ENCODE measurements around the gene LRP6. TPM values are rescaled to one million over a fixed set of nuclear protein-coding genes. Genes with fewer than 3 reads are reported as not detected.
A peak's percentile ranks its signal among the peaks of the same experiment; 100 is the strongest.

The LRP6 gene
- total and polyA plus RNA-seq, 4 donors: 5.4 to 57.0 (median 25.5) TPM

- intact Hi-C loops (cut with DNase I): no loop called here
- Histone ChIP-seq H3K4me1 (ENCODE audit: control insufficient read depth in 1 of 2, insufficient read depth in 2 of 2, low read length in 2 of 2) (peaks cover 0 to 3% of the 10 kb centered on the region in 2 donors), H3K27ac (ENCODE audit: low read depth in 1 of 2, low read length in 2 of 2) (no peak overlapping the region), H3K36me3 (ENCODE audit: control insufficient read depth in 1 of 2, insufficient read depth in 2 of 2, low read length in 1 of 2) (no peaks in the 10 kb centered on the region), H3K4me3 (ENCODE audit: low read length in 2 of 2) (no peak overlapping the region), H3K27me3 (ENCODE audit: control insufficient read depth in 1 of 2, insufficient read depth in 2 of 2, low read length in 1 of 2) (no peaks in the 10 kb centered on the region), H3K9me3 (ENCODE audit: control insufficient read depth, low read length) (no peaks in the 10 kb centered on the region)
- no peak for DNase-seq
- ATAC-seq (ENCODE audit: low FRiP score): no peak
- 86% methylated on average over 1 of the region's 1 CpG for WGBS, 2 donors
Observed at GRCh38 chr12:12290206-12290605, 23.4 kb upstream of the LRP6 start.

- Histone ChIP-seq H3K9me3 (ENCODE audit: control insufficient read depth, low read length) (no peaks in the 10 kb centered on the region), H3K27me3 (ENCODE audit: control insufficient read depth in 1 of 2, insufficient read depth in 2 of 2, low read length in 1 of 2) (no peaks in the 10 kb centered on the region), H3K4me1 (ENCODE audit: control insufficient read depth in 1 of 2, insufficient read depth in 2 of 2, low read length in 2 of 2) (peaks cover 0 to 14% of the 10 kb centered on the region in 2 donors), H3K36me3 (ENCODE audit: control insufficient read depth in 1 of 2, insufficient read depth in 2 of 2, low read length in 1 of 2) (no peaks in the 10 kb centered on the region), H3K4me3 (ENCODE audit: low read length in 2 of 2) (no peak overlapping the region), H3K27ac (ENCODE audit: low read depth in 1 of 2, low read length in 2 of 2) (no peak overlapping the region)
- DNase-seq (no peak), ATAC-seq (ENCODE audit: low FRiP score) (no peak)
- 91 to 97% methylated on average over 5 of the region's 5 CpGs for WGBS, 2 donors
- intact Hi-C loops (cut with DNase I): no loop called here
Observed at GRCh38 chr12:12286441-12286840, 19.6 kb upstream of the LRP6 start.

GRCh38 chr12:12282761-12283425 lies 16.0 kb upstream of the LRP6 start:
- no peak overlapping the region for H3K4me3 ChIP-seq (ENCODE audit: low read length in 2 of 2)
- peak overlapping the region in 1 of 2 donors; percentile 14 for H3K27ac ChIP-seq (ENCODE audit: low read depth in 1 of 2, low read length in 2 of 2)
- peaks cover 0 to 14% of the 10 kb centered on the region in 2 donors for H3K4me1 ChIP-seq (ENCODE audit: control insufficient read depth in 1 of 2, insufficient read depth in 2 of 2, low read length in 2 of 2)
- H3K36me3 ChIP-seq (ENCODE audit: control insufficient read depth in 1 of 2, insufficient read depth in 2 of 2, low read length in 1 of 2): no peaks in the 10 kb centered on the region
- 1 to 5% methylated on average over 7 of the region's 7 CpGs for WGBS, 2 donors
- no peaks in the 10 kb centered on the region for H3K27me3 ChIP-seq (ENCODE audit: control insufficient read depth in 1 of 2, insufficient read depth in 2 of 2, low read length in 1 of 2)
- DNase-seq (no peak), ATAC-seq (ENCODE audit: low FRiP score) (peak; percentile 68)
- peaks cover 2% of the 10 kb centered on the region for H3K9me3 ChIP-seq (ENCODE audit: control insufficient read depth, low read length)
- intact Hi-C loops (cut with DNase I): no loop called here

GRCh38 chr12:12282202-12282601 lies 15.4 kb upstream of the LRP6 start:
- Histone ChIP-seq H3K9me3 (ENCODE audit: control insufficient read depth, low read length) (peaks cover 2% of the 10 kb centered on the region), H3K27me3 (ENCODE audit: control insufficient read depth in 1 of 2, insufficient read depth in 2 of 2, low read length in 1 of 2) (no peaks in the 10 kb centered on the region), H3K4me3 (ENCODE audit: low read length in 2 of 2) (no peak overlapping the region), H3K27ac (ENCODE audit: low read depth in 1 of 2, low read length in 2 of 2) (no peak overlapping the region), H3K36me3 (ENCODE audit: control insufficient read depth in 1 of 2, insufficient read depth in 2 of 2, low read length in 1 of 2) (no peaks in the 10 kb centered on the region), H3K4me1 (ENCODE audit: control insufficient read depth in 1 of 2, insufficient read depth in 2 of 2, low read length in 2 of 2) (peaks cover 0 to 14% of the 10 kb centered on the region in 2 donors)
- intact Hi-C loops (cut with DNase I): no loop called here
- no peak for DNase-seq
- 48 to 52% methylated on average over 3 of the region's 3 CpGs for WGBS, 2 donors
- ATAC-seq (ENCODE audit: low FRiP score): no peak

GRCh38 chr12:12281134-12281533 lies 14.3 kb upstream of the LRP6 start:
- WGBS, 2 donors: 95 to 100% methylated on average over 1 of the region's 1 CpG
- peaks cover 0 to 14% of the 10 kb centered on the region in 2 donors for H3K4me1 ChIP-seq (ENCODE audit: control insufficient read depth in 1 of 2, insufficient read depth in 2 of 2, low read length in 2 of 2)
- H3K9me3 ChIP-seq (ENCODE audit: control insufficient read depth, low read length): peaks cover 2% of the 10 kb centered on the region
- no peak overlapping the region for H3K27ac ChIP-seq (ENCODE audit: low read depth in 1 of 2, low read length in 2 of 2)
- ATAC-seq (ENCODE audit: low FRiP score) (no peak), DNase-seq (no peak)
- H3K27me3 ChIP-seq (ENCODE audit: control insufficient read depth in 1 of 2, insufficient read depth in 2 of 2, low read length in 1 of 2): no peaks in the 10 kb centered on the region
- intact Hi-C loops (cut with DNase I): no loop called here
- H3K4me3 ChIP-seq (ENCODE audit: low read length in 2 of 2): no peak overlapping the region
- no peaks in the 10 kb centered on the region for H3K36me3 ChIP-seq (ENCODE audit: control insufficient read depth in 1 of 2, insufficient read depth in 2 of 2, low read length in 1 of 2)

- intact Hi-C loops (cut with DNase I): no loop called here
- Histone ChIP-seq H3K4me3 (ENCODE audit: low read length in 2 of 2) (no peak overlapping the region), H3K4me1 (ENCODE audit: control insufficient read depth in 1 of 2, insufficient read depth in 2 of 2, low read length in 2 of 2) (peaks cover 0 to 11% of the 10 kb centered on the region in 2 donors), H3K27me3 (ENCODE audit: control insufficient read depth in 1 of 2, insufficient read depth in 2 of 2, low read length in 1 of 2) (no peaks in the 10 kb centered on the region), H3K9me3 (ENCODE audit: control insufficient read depth, low read length) (peaks cover 2% of the 10 kb centered on the region), H3K36me3 (ENCODE audit: control insufficient read depth in 1 of 2, insufficient read depth in 2 of 2, low read length in 1 of 2) (no peaks in the 10 kb centered on the region), H3K27ac (ENCODE audit: low read depth in 1 of 2, low read length in 2 of 2) (no peak overlapping the region)
- no peak for DNase-seq
- 54 to 59% methylated on average over 4 of the region's 4 CpGs for WGBS, 2 donors
- peak; percentile 64 for ATAC-seq (ENCODE audit: low FRiP score)
Observed at GRCh38 chr12:12278899-12279298, 12.1 kb upstream of the LRP6 start.

- Histone ChIP-seq H3K36me3 (ENCODE audit: control insufficient read depth in 1 of 2, insufficient read depth in 2 of 2, low read length in 1 of 2) (no peaks in the 10 kb centered on the region), H3K27ac (ENCODE audit: low read depth in 1 of 2, low read length in 2 of 2) (no peak overlapping the region), H3K9me3 (ENCODE audit: control insufficient read depth, low read length) (no peaks in the 10 kb centered on the region), H3K4me3 (ENCODE audit: low read length in 2 of 2) (no peak overlapping the region), H3K4me1 (ENCODE audit: control insufficient read depth in 1 of 2, insufficient read depth in 2 of 2, low read length in 2 of 2) (no peaks in the 10 kb centered on the region), H3K27me3 (ENCODE audit: control insufficient read depth in 1 of 2, insufficient read depth in 2 of 2, low read length in 1 of 2) (no peaks in the 10 kb centered on the region)
- intact Hi-C loops (cut with DNase I): no loop called here
- no peak for ATAC-seq (ENCODE audit: low FRiP score)
- 94 to 96% methylated on average over 6 of the region's 6 CpGs for WGBS, 2 donors
- no peak for DNase-seq
Observed at GRCh38 chr12:12275874-12276273, 9.0 kb upstream of the LRP6 start.

GRCh38 chr12:12273291-12273957 lies 6.6 kb upstream of the LRP6 start:
- Histone ChIP-seq H3K27me3 (ENCODE audit: control insufficient read depth in 1 of 2, insufficient read depth in 2 of 2, low read length in 1 of 2) (no peaks in the 10 kb centered on the region), H3K4me1 (ENCODE audit: control insufficient read depth in 1 of 2, insufficient read depth in 2 of 2, low read length in 2 of 2) (no peaks in the 10 kb centered on the region), H3K27ac (ENCODE audit: low read depth in 1 of 2, low read length in 2 of 2) (no peak overlapping the region), H3K4me3 (ENCODE audit: low read length in 2 of 2) (no peak overlapping the region), H3K36me3 (ENCODE audit: control insufficient read depth in 1 of 2, insufficient read depth in 2 of 2, low read length in 1 of 2) (no peaks in the 10 kb centered on the region), H3K9me3 (ENCODE audit: control insufficient read depth, low read length) (no peaks in the 10 kb centered on the region)
- intact Hi-C loops (cut with DNase I): no loop called here
- 66 to 76% methylated on average over 4 of the region's 4 CpGs for WGBS, 2 donors
- ATAC-seq (ENCODE audit: low FRiP score) (no peak), DNase-seq (no peak)

GRCh38 chr12:12272869-12273268 lies 6.0 kb upstream of the LRP6 start:
- H3K4me1 ChIP-seq (ENCODE audit: control insufficient read depth in 1 of 2, insufficient read depth in 2 of 2, low read length in 2 of 2): no peaks in the 10 kb centered on the region
- no peak overlapping the region for H3K4me3 ChIP-seq (ENCODE audit: low read length in 2 of 2)
- intact Hi-C loops (cut with DNase I): no loop called here
- H3K27ac ChIP-seq (ENCODE audit: low read depth in 1 of 2, low read length in 2 of 2): no peak overlapping the region
- H3K36me3 ChIP-seq (ENCODE audit: control insufficient read depth in 1 of 2, insufficient read depth in 2 of 2, low read length in 1 of 2): no peaks in the 10 kb centered on the region
- ATAC-seq (ENCODE audit: low FRiP score): no peak
- H3K27me3 ChIP-seq (ENCODE audit: control insufficient read depth in 1 of 2, insufficient read depth in 2 of 2, low read length in 1 of 2): no peaks in the 10 kb centered on the region
- no peaks in the 10 kb centered on the region for H3K9me3 ChIP-seq (ENCODE audit: control insufficient read depth, low read length)
- no peak for DNase-seq
